Measurements from ENCODE around the gene AKIRIN1. TPM values are rescaled to one million over a fixed set of nuclear protein-coding genes. Genes with fewer than 3 reads are reported as not detected.
"Not testable (repeated sequence)": the region's sequence is repeated elsewhere in the genome, so short reads cannot be mapped to it uniquely, and the experiment has no call there.

The AKIRIN1 gene
- total RNA-seq, 1 donor from 2014 or later: 152 TPM

- H3K9me3 ChIP-seq (ENCODE audit: insufficient read depth, low read depth, low read length): no peaks in the 10 kb centered on the region
- no peaks in the 10 kb centered on the region for H3K36me3 Mint-ChIP-seq (ENCODE audit: low read depth, unreplicated experiment)
- no peak overlapping the region for H3K27ac Mint-ChIP-seq (ENCODE audit: unreplicated experiment)
- H3K4me3 Mint-ChIP-seq (ENCODE audit: unreplicated experiment): no peak overlapping the region
- H4K20me1 ChIP-seq (ENCODE audit: insufficient read depth, low read length): no peaks in the 10 kb centered on the region
- H3K27me3 ChIP-seq (ENCODE audit: insufficient read depth, low read length): no peaks in the 10 kb centered on the region
- peaks cover 16% of the 10 kb centered on the region for H3K4me1 ChIP-seq (ENCODE audit: insufficient read depth, low read length)
- no peaks in the 10 kb centered on the region for H3K9me3 Mint-ChIP-seq (ENCODE audit: unreplicated experiment)
- H3K4me2 ChIP-seq (ENCODE audit: low read length): peak overlapping the region; percentile 42
- FAIRE-seq (no peak), DNase-seq (ENCODE audit: low read depth) (no peak)
- H3K4me1 Mint-ChIP-seq (ENCODE audit: low read depth, unreplicated experiment): peaks cover 17% of the 10 kb centered on the region
- H3K36me3 ChIP-seq (ENCODE audit: insufficient read depth, low read length): no peaks in the 10 kb centered on the region
- H3K9ac ChIP-seq (ENCODE audit: low read length): no peak overlapping the region
- H3K79me2 ChIP-seq (ENCODE audit: insufficient read depth, low read length): no peaks in the 10 kb centered on the region
- H2AFZ ChIP-seq (ENCODE audit: low read depth, low read length): no peak overlapping the region
- no peak overlapping the region for H3K27ac ChIP-seq (ENCODE audit: low read depth, low read length)
- TF ChIP-seq EZH2 (IDR thresholded peaks at IDR 0.05; ENCODE audit: insufficient read depth, low read length) (no peak), CTCF (IDR thresholded peaks at IDR 0.05; ENCODE audit: insufficient read depth, low read depth, low read length) (no peak)
- no peak overlapping the region for H3K4me3 ChIP-seq (ENCODE audit: insufficient read depth, low read depth, low read length)
- H3K27me3 Mint-ChIP-seq (ENCODE audit: low read depth, unreplicated experiment): no peaks in the 10 kb centered on the region
These were observed 28.5 kb upstream of the AKIRIN1 start for GRCh38 chr1:38962560-38962959.

- H3K4me2 ChIP-seq (ENCODE audit: low read length): no peak overlapping the region
- no peak overlapping the region for H3K9ac ChIP-seq (ENCODE audit: low read length)
- H3K4me3 ChIP-seq (ENCODE audit: insufficient read depth, low read depth, low read length): no peak overlapping the region
- H3K27me3 ChIP-seq (ENCODE audit: insufficient read depth, low read length): no peaks in the 10 kb centered on the region
- H4K20me1 ChIP-seq (ENCODE audit: insufficient read depth, low read length): no peaks in the 10 kb centered on the region
- peaks cover 10% of the 10 kb centered on the region for H3K4me1 Mint-ChIP-seq (ENCODE audit: low read depth, unreplicated experiment)
- FAIRE-seq: no peak
- no peaks in the 10 kb centered on the region for H3K27me3 Mint-ChIP-seq (ENCODE audit: low read depth, unreplicated experiment)
- no peak overlapping the region for H3K4me3 Mint-ChIP-seq (ENCODE audit: unreplicated experiment)
- no peaks in the 10 kb centered on the region for H3K9me3 ChIP-seq (ENCODE audit: insufficient read depth, low read depth, low read length)
- H2AFZ ChIP-seq (ENCODE audit: low read depth, low read length): no peak overlapping the region
- H3K79me2 ChIP-seq (ENCODE audit: insufficient read depth, low read length): no peaks in the 10 kb centered on the region
- H3K4me1 ChIP-seq (ENCODE audit: insufficient read depth, low read length): peaks cover 10% of the 10 kb centered on the region
- no peaks in the 10 kb centered on the region for H3K36me3 ChIP-seq (ENCODE audit: insufficient read depth, low read length)
- H3K36me3 Mint-ChIP-seq (ENCODE audit: low read depth, unreplicated experiment): no peaks in the 10 kb centered on the region
- no peak overlapping the region for H3K27ac ChIP-seq (ENCODE audit: low read depth, low read length)
- H3K9me3 Mint-ChIP-seq (ENCODE audit: unreplicated experiment): no peaks in the 10 kb centered on the region
- no peak overlapping the region for H3K27ac Mint-ChIP-seq (ENCODE audit: unreplicated experiment)
- TF ChIP-seq EZH2 (IDR thresholded peaks at IDR 0.05; ENCODE audit: insufficient read depth, low read length) (no peak), CTCF (IDR thresholded peaks at IDR 0.05; ENCODE audit: insufficient read depth, low read depth, low read length) (no peak)
- no peak for DNase-seq (ENCODE audit: low read depth)
These were observed 26.9 kb upstream of the AKIRIN1 start for GRCh38 chr1:38964140-38964548.

- not testable (repeated sequence) for H3K4me1 Mint-ChIP-seq (ENCODE audit: low read depth, unreplicated experiment); H3K4me3 ChIP-seq (ENCODE audit: insufficient read depth, low read depth, low read length); H3K27ac Mint-ChIP-seq (ENCODE audit: unreplicated experiment); DNase-seq (ENCODE audit: low read depth); H2AFZ ChIP-seq (ENCODE audit: low read depth, low read length); H3K36me3 ChIP-seq (ENCODE audit: insufficient read depth, low read length); FAIRE-seq; H3K4me3 Mint-ChIP-seq (ENCODE audit: unreplicated experiment); H3K9me3 Mint-ChIP-seq (ENCODE audit: unreplicated experiment); H3K4me2 ChIP-seq (ENCODE audit: low read length); H3K9me3 ChIP-seq (ENCODE audit: insufficient read depth, low read depth, low read length); H3K27me3 Mint-ChIP-seq (ENCODE audit: low read depth, unreplicated experiment); H3K9ac ChIP-seq (ENCODE audit: low read length); H3K4me1 ChIP-seq (ENCODE audit: insufficient read depth, low read length); H4K20me1 ChIP-seq (ENCODE audit: insufficient read depth, low read length); H3K27me3 ChIP-seq (ENCODE audit: insufficient read depth, low read length); H3K36me3 Mint-ChIP-seq (ENCODE audit: low read depth, unreplicated experiment); H3K27ac ChIP-seq (ENCODE audit: low read depth, low read length); H3K79me2 ChIP-seq (ENCODE audit: insufficient read depth, low read length)
These were observed 17.9 kb upstream of the AKIRIN1 start for GRCh38 chr1:38973145-38973544.
